ENCODE data around the gene ERBB4. TPM values are rescaled to one million over a fixed set of nuclear protein-coding genes. Genes with fewer than 3 reads are reported as not detected.

ERBB4 gene
- total and polyA plus RNA-seq, 10 of the 15 experiments (the other 5 are each of a cell fraction or from before 2014, with no cell fraction given): under 0.01 to 0.23 (median 0.01) TPM; not detected in 4

DNA sequence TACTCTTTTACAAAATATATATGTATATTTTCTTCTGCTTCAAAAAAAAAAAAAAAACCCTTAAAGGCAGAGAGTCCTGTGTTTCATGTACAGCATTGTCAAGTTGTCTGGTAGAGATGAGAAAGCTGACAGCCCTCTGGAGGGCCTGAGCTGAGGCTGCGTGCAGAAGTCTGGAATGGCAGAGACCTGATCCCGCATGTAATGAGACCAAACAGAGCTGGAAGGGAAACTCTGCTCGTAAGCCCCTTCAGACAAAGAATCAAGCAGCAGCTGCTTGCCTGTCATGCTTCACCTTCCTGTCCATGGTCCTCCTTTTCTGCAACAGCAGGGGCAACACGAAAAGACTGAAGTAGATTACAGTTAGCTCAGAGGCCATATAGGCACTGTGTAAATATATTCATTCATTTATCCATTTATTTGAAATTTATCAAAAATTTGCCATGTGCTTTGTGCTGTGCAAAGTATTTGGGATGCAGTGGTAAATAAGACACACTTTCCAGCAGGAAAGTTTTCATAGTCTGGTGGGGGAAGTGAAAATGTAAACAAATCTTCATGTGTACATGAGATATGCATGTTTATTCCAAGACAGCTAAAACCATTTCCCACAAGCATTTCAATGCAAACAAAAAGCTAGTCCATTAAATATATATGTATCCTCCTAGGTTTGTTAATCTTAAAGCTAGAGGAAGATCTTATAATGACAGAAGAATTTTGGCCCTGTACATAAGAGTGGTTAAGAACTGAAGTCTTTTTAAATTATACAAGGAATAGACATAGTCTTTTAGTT lies 1069.5 kb downstream of the ERBB4 start:
- H4K20me1 ChIP-seq (ENCODE audit: control insufficient read depth, insufficient read depth): no peaks in the 10 kb centered on the region
- H3K36me3 ChIP-seq (ENCODE audit: control insufficient read depth in 2 of 2, insufficient read depth in 2 of 2, low read length in 1 of 2): no peaks in the 10 kb centered on the region
- H3K4me2 ChIP-seq (ENCODE audit: control insufficient read depth, insufficient read depth): no peak overlapping the region
- no peak overlapping the region for H2AFZ ChIP-seq (ENCODE audit: control insufficient read depth, low read depth, low read length)
- intact Hi-C loops (cut with micrococcal nuclease; ENCODE audit: unreplicated experiment) (no loop called here), in situ Hi-C loops (cut with MboI) (no loop called here)
- ChIA-PET CTCF (interaction anchor here (1.4 kb wide), 1 partner anchor 14 kb away, joined by 4 read pairs; no protein-coding TSS in a partner anchor), POLR2A (no interaction called here), RAD21 (ENCODE audit: unreplicated experiment) (no interaction called here), SMC1A (ENCODE audit: uncharacterized antibody, unreplicated experiment) (no interaction called here)
- ATAC-seq (no peak), DNase-seq (ENCODE audit: low read depth, low spot score) (no peak), FAIRE-seq (no peak)
- TF ChIP-seq, protein P1, sequence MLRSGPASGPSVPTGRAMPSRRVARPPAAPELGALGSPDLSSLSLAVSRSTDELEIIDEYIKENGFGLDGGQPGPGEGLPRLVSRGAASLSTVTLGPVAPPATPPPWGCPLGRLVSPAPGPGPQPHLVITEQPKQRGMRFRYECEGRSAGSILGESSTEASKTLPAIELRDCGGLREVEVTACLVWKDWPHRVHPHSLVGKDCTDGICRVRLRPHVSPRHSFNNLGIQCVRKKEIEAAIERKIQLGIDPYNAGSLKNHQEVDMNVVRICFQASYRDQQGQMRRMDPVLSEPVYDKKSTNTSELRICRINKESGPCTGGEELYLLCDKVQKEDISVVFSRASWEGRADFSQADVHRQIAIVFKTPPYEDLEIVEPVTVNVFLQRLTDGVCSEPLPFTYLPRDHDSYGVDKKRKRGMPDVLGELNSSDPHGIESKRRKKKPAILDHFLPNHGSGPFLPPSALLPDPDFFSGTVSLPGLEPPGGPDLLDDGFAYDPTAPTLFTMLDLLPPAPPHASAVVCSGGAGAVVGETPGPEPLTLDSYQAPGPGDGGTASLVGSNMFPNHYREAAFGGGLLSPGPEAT (IDR thresholded peaks at IDR 0.05; ENCODE audit: low read depth): no peak
- TF ChIP-seq GABPA (IDR thresholded peaks at IDR 0.05; ENCODE audit: low read depth) (no peak), ZBED1 (IDR thresholded peaks at IDR 0.05; ENCODE audit: borderline replicate concordance) (no peak), RAD21 (IDR thresholded peaks at IDR 0.05; ENCODE audit: insufficient read depth, low read depth, low read length) (no peak), FOXK2 (IDR thresholded peaks at IDR 0.05) (no peak), KAT2A (conservative IDR thresholded peaks at IDR 0.05; ENCODE audit: control insufficient read depth, low read depth, low read length) (no peak), MTA3 (IDR thresholded peaks at IDR 0.05; ENCODE audit: borderline replicate concordance, low read length) (no peak), STAT3 (IDR thresholded peaks at IDR 0.05; ENCODE audit: low read depth, low read length) (no peak), PAX5 (IDR thresholded peaks at IDR 0.05; ENCODE audit: borderline replicate concordance, low read depth, low read length) (no peak), SIN3A (IDR thresholded peaks at IDR 0.05; ENCODE audit: low read depth, low read length) (no peak)
- TF ChIP-seq, protein P2, sequence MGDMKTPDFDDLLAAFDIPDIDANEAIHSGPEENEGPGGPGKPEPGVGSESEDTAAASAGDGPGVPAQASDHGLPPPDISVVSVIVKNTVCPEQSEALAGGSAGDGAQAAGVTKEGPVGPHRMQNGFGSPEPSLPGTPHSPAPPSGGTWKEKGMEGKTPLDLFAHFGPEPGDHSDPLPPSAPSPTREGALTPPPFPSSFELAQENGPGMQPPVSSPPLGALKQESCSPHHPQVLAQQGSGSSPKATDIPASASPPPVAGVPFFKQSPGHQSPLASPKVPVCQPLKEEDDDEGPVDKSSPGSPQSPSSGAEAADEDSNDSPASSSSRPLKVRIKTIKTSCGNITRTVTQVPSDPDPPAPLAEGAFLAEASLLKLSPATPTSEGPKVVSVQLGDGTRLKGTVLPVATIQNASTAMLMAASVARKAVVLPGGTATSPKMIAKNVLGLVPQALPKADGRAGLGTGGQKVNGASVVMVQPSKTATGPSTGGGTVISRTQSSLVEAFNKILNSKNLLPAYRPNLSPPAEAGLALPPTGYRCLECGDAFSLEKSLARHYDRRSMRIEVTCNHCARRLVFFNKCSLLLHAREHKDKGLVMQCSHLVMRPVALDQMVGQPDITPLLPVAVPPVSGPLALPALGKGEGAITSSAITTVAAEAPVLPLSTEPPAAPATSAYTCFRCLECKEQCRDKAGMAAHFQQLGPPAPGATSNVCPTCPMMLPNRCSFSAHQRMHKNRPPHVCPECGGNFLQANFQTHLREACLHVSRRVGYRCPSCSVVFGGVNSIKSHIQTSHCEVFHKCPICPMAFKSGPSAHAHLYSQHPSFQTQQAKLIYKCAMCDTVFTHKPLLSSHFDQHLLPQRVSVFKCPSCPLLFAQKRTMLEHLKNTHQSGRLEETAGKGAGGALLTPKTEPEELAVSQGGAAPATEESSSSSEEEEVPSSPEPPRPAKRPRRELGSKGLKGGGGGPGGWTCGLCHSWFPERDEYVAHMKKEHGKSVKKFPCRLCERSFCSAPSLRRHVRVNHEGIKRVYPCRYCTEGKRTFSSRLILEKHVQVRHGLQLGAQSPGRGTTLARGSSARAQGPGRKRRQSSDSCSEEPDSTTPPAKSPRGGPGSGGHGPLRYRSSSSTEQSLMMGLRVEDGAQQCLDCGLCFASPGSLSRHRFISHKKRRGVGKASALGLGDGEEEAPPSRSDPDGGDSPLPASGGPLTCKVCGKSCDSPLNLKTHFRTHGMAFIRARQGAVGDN (IDR thresholded peaks at IDR 0.05): no peak
- H3K27ac ChIP-seq (ENCODE audit: control insufficient read depth, insufficient read depth): no peak overlapping the region
- 35% methylated on average over 4 of the region's 4 CpGs for WGBS (ENCODE audit: insufficient coverage, insufficient replicate concordance, low lambda C conversion rate, missing lambda C conversion rate)
- no peak overlapping the region for H3K9ac ChIP-seq (ENCODE audit: control insufficient read depth, insufficient read depth, low read length)
- H3K27me3 ChIP-seq (replicated peaks in 1 of 2; ENCODE audit: control insufficient read depth in 2 of 2, insufficient read depth in 2 of 2, low read length in 1 of 2): no peaks in the 10 kb centered on the region
- BruUV-seq (replicated peaks): no TSS peak
- no peaks in the 10 kb centered on the region for H3K4me1 ChIP-seq (ENCODE audit: control insufficient read depth, insufficient read depth, low read length)
- no peaks in the 10 kb centered on the region for H3K79me2 ChIP-seq (ENCODE audit: control insufficient read depth, insufficient read depth, low read length)
- no peaks in the 10 kb centered on the region for H3K9me3 ChIP-seq (replicated peaks; ENCODE audit: control insufficient read depth, insufficient read depth, low read length)
- H3K4me3 ChIP-seq: no peak overlapping the region
